CD4-positive, alpha-beta T cell treated with Interleukin-15 for 4 hours (primary cell): Measurements from ENCODE around the gene CORO6.
"Not testable (repeated sequence)": the region's sequence is repeated elsewhere in the genome, so short reads cannot be mapped to it uniquely, and the experiment has no call there.

Source experiments
- DNase-seq: peaks from one replicate; pipeline ENCODE4 v3.0.0-alpha.2; 2020; ENCODE audit warnings: low spot score

Gene CORO6

DNA sequence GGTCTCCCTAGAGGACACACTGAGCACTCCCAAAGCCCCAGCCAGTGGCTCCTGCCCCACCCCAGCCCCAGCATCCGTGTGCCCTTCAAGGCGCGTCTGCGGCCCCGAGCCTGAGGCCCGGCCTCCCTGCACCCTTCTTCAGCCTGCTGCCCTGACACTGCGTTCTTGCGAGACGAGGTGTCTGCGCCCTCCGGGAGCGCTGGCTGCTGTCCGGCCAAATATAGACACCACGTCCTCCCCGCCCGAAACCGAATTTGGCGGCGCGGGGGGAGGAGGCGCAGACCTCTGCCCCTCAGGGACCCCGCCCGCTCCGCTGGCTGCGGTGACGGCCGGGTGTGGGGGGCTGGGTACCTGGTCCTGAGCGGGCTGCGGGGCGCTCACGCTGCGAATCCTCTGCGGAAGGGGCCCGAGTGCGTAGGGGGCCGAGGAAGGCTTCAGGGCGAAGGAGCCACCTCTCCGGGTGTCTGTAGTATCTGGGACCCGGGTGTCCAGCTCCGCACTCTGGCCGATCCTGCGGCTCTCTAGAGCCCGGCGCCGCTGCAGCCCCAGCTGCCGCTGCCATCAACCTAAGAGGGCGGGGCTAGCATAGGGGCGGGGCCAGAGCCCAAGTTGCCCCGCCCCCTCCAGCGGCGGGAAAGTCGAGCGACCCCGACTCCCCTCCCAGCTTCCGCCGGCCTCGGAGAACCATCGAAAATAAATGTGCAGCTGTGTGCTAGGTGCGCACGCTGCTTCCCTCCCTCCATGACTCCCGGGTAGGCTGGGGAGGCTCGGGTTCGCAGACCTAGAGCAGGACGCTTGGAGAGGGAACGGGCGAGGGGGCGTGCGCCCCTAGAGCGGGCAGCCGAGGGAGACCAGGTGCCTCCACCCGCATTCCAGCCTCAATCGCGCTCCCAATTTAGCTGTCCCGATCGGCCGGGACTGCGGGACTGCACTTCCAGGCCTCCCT, at the start of gene CORO6:
Gene CORO6, minus strand, starts transcription at position 576 of the 946 bp plus-strand sequence. CDS start 1,491 bp downstream, outside the sequence.
- peak; percentile 56 for DNase-seq

DNA sequence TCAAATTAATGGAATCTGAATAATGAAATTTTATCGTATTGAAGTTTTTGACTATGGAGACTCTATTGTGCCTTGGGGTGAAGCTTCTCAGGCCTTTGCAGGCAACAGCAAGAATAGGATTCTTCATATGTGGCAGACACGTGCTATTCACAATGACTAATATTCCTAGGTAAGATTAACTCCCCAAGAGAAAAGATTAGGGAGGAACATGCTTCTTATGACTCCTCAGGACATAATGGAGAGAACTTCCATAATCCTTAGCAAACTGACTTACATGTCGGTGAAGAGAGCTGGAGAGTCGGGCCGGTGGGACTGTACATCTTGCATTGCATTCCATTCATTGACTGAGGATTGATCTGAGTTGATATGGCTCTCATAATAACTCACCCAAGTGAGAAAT, 48.9 kb upstream of the CORO6 start:
- DNase-seq = no peak

DNA sequence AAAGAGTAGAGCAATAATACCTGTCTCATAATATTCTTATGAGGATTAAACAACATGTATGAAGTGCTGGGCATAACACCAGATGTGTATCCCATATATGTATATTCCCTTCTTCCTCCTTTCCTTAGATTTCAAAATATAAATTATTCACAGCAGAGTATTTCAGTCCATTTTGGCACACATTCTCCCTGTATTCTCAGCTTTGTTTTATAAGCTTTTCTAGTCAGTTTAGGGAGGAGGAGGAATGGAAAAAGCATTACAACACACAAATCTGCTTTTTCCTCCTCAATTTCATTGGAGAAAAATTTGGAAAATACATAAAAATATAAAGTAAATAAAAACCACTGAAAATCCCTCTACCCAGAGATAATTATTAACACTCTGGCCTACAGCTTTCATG, 46.6 kb upstream of the CORO6 start:
- DNase-seq = no peak

DNA sequence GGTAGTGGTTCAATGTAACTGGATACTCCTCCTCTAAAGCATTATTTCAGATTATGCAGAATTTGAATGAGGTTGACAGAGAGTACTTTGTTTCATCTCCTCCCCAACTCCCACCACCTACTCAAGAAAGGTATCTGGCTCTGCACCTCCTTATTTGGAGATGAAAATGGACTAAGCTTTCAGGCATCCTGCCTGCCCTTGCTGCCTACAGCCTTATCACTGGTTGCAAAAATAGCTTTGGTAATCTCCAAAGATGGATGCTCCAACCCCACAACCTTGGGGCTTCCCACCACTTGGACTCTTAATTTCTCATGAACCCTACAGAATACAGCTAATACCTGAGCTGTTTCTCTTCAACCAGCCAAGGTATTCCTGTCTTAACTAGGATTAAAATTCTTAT, 45.3 kb upstream of the CORO6 start:
- no peak for DNase-seq

- no peak for DNase-seq
Observed at GRCh38 chr17:29665481-29665810, 42.7 kb upstream of the CORO6 start.

DNA sequence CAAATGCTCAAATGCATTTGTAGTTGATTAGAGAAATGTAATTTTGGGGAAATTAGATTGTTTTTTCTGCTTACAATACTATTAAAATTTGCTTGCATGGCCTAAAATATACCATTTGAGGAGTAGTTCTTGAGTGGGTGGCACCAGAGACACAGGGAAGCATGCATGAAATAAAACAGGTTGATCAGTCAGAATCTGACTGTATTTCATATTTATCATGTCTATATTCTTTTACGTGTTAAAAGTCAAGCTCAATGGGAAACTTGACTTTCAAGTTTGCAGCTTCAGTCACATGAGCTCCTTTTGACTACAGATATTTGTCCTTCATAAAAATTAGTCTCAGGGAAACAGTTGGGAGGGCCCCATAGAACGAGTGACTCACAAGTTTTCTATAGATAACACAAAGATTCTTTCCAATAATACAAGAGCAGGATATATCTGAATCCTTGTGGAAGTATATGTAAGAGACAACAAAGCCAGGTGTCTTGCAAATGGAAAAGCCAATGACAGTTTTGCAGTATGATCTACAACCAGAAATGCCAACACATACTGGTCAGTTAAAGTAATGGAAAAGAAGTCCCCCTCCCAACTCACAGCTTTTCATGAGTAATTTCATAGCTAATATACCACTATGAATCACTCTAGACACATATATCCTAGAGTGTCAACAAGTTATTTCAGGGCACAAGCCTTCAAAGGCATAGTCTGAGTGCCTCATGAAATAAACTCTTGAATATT, 42.2 kb upstream of the CORO6 start:
- peak; percentile 3 for DNase-seq

DNA sequence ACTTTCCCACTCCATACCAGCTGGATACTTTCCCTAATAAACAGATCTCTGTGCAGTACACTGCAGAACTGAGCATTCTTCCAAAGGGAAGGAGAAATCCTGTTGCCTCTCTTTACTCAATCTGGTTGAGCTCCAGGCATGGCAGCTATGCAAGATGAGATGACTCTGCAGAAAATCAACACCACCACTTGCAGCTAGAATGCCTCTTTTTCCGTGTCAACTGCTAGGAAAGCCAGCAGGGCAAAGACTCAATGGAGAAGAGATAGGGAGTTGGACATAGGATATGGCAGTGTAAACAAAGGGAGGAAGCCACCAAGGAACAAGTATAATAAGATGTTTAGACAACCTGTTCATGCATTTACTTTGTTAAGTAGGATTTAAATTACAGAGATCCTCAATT, 40.4 kb upstream of the CORO6 start:
- DNase-seq = no peak

GRCh38 chr17:29661213-29661612, 38.5 kb upstream of the CORO6 start:
- no peak for DNase-seq

- peak; percentile 6 for DNase-seq
Observed at GRCh38 chr17:29659155-29659554, 36.4 kb upstream of the CORO6 start.

DNA sequence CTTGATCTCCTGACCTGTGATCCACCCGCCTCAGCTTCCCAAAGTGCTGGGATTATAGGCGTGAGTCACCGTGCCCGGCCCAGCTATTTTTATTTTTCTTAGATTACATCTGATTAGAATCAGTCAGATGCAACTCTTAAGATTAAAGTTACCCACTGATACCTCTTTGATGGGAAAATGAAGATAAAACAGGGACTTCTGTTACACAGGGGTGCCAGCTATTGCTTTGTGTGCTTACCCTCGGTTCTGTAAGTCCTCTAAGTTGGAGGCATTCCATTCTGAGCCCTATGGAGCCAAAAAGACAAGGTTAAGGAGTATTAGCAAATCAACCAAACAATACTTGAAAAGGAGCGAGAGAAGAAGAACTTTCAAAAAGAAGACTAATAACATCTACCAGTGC, 32.6 kb upstream of the CORO6 start:
- no peak for DNase-seq

DNA sequence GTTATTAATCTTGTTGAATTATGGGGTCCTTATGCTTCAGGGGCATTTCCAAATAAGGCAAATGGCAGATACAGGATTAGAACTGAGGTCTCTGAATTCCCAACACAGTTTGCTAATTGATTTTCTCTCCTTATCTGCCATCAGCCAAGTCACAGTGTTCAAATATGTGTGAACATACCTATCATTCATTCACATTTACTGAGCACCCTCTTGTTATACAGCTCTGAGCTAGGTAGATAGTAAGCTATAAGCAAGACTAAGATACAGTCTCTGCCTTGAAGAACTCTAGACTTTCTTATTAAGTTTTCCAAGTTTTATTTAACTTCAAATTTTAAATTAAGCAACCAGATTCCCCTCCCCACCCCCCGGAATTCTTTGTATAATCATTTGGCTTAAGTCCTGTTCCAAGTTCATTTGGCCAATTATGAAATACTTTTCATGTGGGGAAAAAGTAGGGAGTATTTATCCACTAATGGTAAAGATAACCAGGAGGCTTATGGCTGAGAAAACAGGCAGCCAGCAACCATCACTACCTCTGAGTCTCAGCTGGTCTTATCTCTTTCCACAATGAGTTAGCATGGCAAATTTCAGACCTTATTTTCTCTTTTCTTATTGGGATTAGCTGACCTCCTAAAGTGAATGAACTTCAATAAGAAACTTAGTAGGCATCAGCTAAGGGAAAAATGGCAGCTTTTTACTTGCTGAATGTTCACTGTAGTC, 31.4 kb upstream of the CORO6 start:
- DNase-seq = no peak

DNA sequence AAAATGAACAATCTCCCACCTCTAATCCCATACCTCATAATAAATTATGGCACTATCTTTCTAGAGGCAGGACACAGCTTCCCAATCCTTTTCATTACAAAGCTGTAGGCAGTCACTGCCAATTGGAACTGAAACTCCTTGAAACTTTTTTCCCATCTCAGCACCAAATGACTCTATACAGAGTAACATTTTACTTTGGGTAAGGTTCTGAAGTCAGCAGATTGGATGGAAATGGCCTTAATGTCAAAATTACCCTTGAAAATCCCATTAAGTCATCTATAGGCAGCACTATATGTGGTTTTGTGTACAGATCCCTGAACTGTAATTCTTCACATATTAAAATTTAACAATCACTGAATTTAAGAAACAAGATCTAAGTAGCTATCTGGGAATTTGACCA, 30.3 kb upstream of the CORO6 start:
- no peak for DNase-seq

- not testable (repeated sequence) for DNase-seq
Observed at GRCh38 chr17:29651913-29652312, 29.2 kb upstream of the CORO6 start.

DNA sequence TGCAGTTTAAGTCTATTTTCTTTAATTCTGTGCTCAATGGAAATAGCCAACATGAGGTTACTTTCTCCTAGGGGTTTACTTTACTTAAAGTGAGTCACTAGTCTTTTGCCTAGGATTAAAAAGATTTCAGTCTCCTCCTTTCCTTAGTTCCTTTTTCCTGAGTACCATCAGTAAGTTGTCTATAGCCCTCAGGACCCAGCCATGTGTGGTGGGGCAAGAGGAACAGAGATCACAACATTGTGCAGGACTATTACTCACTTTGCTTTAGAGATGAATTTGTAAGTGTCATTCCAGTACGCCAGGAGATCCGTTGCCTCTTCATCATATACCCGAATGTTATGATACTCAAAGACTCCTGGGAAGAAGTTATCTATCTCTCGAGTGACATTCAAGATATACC, 27.7 kb upstream of the CORO6 start:
- no peak for DNase-seq

DNA sequence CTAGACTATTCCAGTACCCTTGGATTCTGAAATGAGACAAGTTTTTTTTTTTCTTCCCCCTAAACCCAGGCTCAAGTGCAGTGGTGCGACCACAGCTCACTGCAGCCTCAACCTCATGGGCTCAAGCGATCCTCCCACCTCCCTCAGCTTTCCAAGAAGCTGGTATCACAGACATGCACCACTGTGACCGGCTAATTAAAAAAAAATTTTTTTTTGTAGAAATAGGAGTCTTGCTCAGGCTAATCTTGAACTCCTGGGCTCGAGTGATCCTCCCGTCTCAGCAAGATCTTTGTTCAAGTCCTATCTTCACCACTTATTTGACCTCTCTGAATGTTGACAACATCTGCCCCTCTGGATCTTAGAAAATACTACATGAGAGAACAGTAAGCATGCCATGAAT, 26.6 kb upstream of the CORO6 start:
- no peak for DNase-seq

DNA sequence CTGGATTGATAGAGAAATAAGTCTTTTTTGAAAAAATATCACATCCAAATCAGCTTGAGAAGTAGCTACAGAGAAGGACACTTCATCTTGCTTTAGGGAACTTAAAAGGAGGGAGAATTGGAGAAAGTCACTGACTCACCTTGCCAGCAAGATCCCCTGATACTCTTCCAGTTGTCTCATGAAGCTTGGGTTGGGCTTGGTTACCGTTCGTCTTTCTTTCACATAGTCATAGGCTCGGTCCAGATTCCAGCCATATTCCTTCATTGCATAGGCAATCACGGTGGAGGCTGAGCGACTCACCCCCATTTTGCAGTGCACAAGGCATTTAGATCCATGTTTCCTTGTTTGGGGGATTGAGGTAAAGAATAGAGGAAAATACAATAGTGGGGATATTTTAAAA, 25.3 kb upstream of the CORO6 start:
- no peak for DNase-seq

- no peak for DNase-seq
Observed at GRCh38 chr17:29645515-29646051, 22.9 kb upstream of the CORO6 start.

DNA sequence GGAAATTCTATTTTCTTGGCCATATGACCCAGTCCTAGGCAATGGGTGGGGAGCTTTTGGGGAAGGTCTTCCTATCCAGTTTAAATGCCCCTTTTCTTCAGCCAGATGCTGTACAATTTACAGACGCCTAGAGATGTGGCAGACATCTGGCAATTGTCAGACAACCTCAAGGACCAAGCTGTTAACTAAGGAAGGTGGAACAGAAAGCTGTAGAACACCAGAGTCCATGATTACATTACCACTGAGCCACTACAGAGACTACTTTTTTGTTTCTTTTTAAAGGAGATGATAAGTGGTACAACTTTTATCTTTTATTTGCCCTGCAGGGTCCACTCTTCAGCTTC, 21.1 kb upstream of the CORO6 start:
- no peak for DNase-seq

- no peak for DNase-seq
Observed at GRCh38 chr17:29642171-29642611, 19.5 kb upstream of the CORO6 start.

GRCh38 chr17:29640981-29641642, 18.4 kb upstream of the CORO6 start:
- DNase-seq = no peak

DNA sequence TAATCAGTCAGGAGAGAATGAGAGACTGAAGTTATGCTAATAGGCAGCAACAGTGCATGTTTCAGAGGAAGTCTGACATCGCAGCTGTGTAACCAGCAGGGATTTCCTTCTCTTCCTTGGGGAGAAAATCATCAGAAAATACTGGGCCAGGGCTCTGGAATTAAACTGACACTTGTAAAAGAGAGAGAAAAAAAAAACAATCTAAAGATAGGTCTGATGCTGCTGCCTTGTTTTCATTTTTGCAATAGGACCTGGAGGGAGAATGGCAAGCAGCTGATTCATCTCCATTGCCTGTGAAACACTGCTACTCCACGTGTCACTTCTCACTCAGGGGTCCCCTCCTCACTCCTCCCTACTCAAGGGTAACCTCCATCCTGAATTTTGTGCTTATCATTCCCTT, 17.7 kb upstream of the CORO6 start:
- DNase-seq = no peak

- no peak for DNase-seq
Observed at GRCh38 chr17:29633886-29634285, 11.2 kb upstream of the CORO6 start.
